Gastrocnemius medialis (tissue), 4 donors: ENCODE data around the gene HDAC4. TPM values are rescaled to one million over a fixed set of nuclear protein-coding genes. Genes with fewer than 3 reads are reported as not detected.

Experiments used
- ATAC-seq, 2 donors: fragments of 150-250 bp; one replicate each; pipeline ENCODE4 v1.9.1; 2016
- DNase-seq, 2 donors: peaks; one replicate each; pipeline ENCODE4 v3.0.0-alpha.2; 2019
- H3K27ac ChIP-seq, 4 donors: fragments of 200-600 bp; sonication (generic); 1 replicate in 1 of 4; 2 replicates in 3 of 4; pipeline ENCODE4 v1.5.1; 2016 to 2018; ENCODE audit warnings: mild to moderate bottlenecking in 2 of 4, moderate library complexity in 1 of 4
- H3K27me3 ChIP-seq, 3 donors: fragments of 200-600 bp; sonication (generic) in 2 of 3; 1 replicate in 1 of 3; 2 replicates in 2 of 3; pipeline versions ENCODE4 v1.5.1 to v1.6.0; 2016 to 2019; ENCODE audit warnings: mild to moderate bottlenecking in 1 of 3, moderate library complexity in 1 of 3
- H3K36me3 ChIP-seq, 2 donors: fragments of 200-600 bp; sonication (generic) in 1 of 2; one replicate each; pipeline ENCODE4 v1.5.1; 2017 to 2018
- H3K4me1 ChIP-seq, 2 donors: fragments of 200-600 bp; sonication (generic) in 1 of 2; one replicate each; pipeline ENCODE4 v1.5.1; 2016 to 2017; ENCODE audit warnings: mild to moderate bottlenecking in 2 of 2
- H3K4me3 ChIP-seq, 4 donors: fragments of 200-600 bp; sonication (generic) in 3 of 4; 1 replicate in 1 of 4; 2 replicates in 3 of 4; pipeline ENCODE4 v1.5.1; 2016 to 2019; ENCODE audit warnings: mild to moderate bottlenecking in 2 of 4
- H3K9me3 ChIP-seq, 3 donors: fragments of 200-600 bp; sonication (generic) in 2 of 3; 1 replicate in 1 of 3; 2 replicates in 2 of 3; pipeline ENCODE4 v1.5.1; 2016 to 2019
- CTCF ChIP-seq, 5 experiments: fragments of 450-650 bp in 3 of 5; fragments of 200-600 bp in 2 of 5; sonication (generic) in 2 of 5; IDR thresholded peaks in 4 of 5; conservative IDR thresholded peaks in 1 of 5; 1 replicate in 4 of 5; 2 replicates in 1 of 5; pipeline ENCODE4 v1.5.1; 2016 to 2019; ENCODE audit warnings: antibody characterized with exemption in 5 of 5, mild to moderate bottlenecking in 3 of 5, moderate library complexity in 3 of 5
- POLR2A ChIP-seq, 2 donors: fragments of 450-650 bp; IDR thresholded peaks; one replicate each; pipeline ENCODE4 v1.6.1; 2017; ENCODE audit warnings: antibody characterized with exemption in 2 of 2, mild to moderate bottlenecking in 2 of 2, moderate library complexity in 2 of 2
- in situ Hi-C, 4 donors: fragments of 200-750 bp; cut with MboI; loops; one replicate each; pipeline versions ENCODE4 v1.15.0 to v1.8.0; 2017; ENCODE audit warnings: low sequenced_read_pairs in 4 of 4
- intact Hi-C: fragments of 100-400 bp; cut with DNase I; formaldehyde crosslinking; loops from one replicate; pipeline ENCODE4 v1.15.1; 2023; ENCODE audit warnings: low total_unique reads
- total RNA-seq, 4 donors: library from RNA; depleted of rRNA; stranded (reverse); fragments of >200 nt; gene quantifications; one replicate each; pipeline versions ENCODE4 v1.1.0 to v1.2.3, GENCODE V29; 2016

The HDAC4 gene
- total RNA-seq, 4 donors from 2014 or later, result 23.6 to 257 (median 119) TPM

GRCh38 chr2:239197146-239197545 is 203.7 kb downstream of the HDAC4 start:
- H3K9me3 ChIP-seq, result no peaks in the 10 kb centered on the region
- H3K27me3 ChIP-seq, result no peaks in the 10 kb centered on the region
- intact Hi-C loops, result no loop called here
- in situ Hi-C loops, result no loop called here
- H3K36me3 ChIP-seq, result peaks cover 0 to 9% of the 10 kb centered on the region in 2 donors
- no peak for DNase-seq
- ATAC-seq, result no peak
- TF ChIP-seq CTCF (IDR thresholded peaks at IDR 0.05 in 4 of 5, conservative IDR thresholded peaks at IDR 0.05 in 1 of 5), result no peak
- TF ChIP-seq POLR2A (IDR thresholded peaks at IDR 0.05), result no peak
- no peak overlapping the region for H3K4me3 ChIP-seq
- H3K27ac ChIP-seq, result peak overlapping the region; percentile 56 to 89 (median 85)
- peaks cover 55 to 64% of the 10 kb centered on the region in 2 donors for H3K4me1 ChIP-seq

GRCh38 chr2:239196474-239197021 is 204.3 kb downstream of the HDAC4 start:
- H3K4me3 ChIP-seq, result no peak overlapping the region
- H3K9me3 ChIP-seq, result no peaks in the 10 kb centered on the region
- in situ Hi-C loops (no loop called here), intact Hi-C loops (no loop called here)
- no peak for DNase-seq
- peaks cover 0 to 9% of the 10 kb centered on the region in 2 donors for H3K36me3 ChIP-seq
- peak overlapping the region; percentile 15 to 89 (median 72) for H3K27ac ChIP-seq
- no peaks in the 10 kb centered on the region for H3K27me3 ChIP-seq
- no peak for ATAC-seq
- no peak for TF ChIP-seq CTCF (IDR thresholded peaks at IDR 0.05 in 4 of 5, conservative IDR thresholded peaks at IDR 0.05 in 1 of 5)
- H3K4me1 ChIP-seq, result peaks cover 52 to 64% of the 10 kb centered on the region in 2 donors

- H3K4me1 ChIP-seq, result peaks cover 47 to 59% of the 10 kb centered on the region in 2 donors
- peaks cover 0 to 9% of the 10 kb centered on the region in 2 donors for H3K36me3 ChIP-seq
- peak overlapping the region; percentile 44 to 89 (median 72) for H3K27ac ChIP-seq
- H3K27me3 ChIP-seq, result no peaks in the 10 kb centered on the region
- intact Hi-C loops (no loop called here), in situ Hi-C loops (no loop called here)
- no peak for TF ChIP-seq CTCF (IDR thresholded peaks at IDR 0.05 in 4 of 5, conservative IDR thresholded peaks at IDR 0.05 in 1 of 5)
- TF ChIP-seq POLR2A (IDR thresholded peaks at IDR 0.05), result no peak
- no peak overlapping the region for H3K4me3 ChIP-seq
- ATAC-seq, result no peak
- DNase-seq, result no peak
- no peaks in the 10 kb centered on the region for H3K9me3 ChIP-seq
These were observed 204.8 kb downstream of the HDAC4 start for GRCh38 chr2:239195992-239196391.

GRCh38 chr2:239195318-239195871 is 205.4 kb downstream of the HDAC4 start:
- Histone ChIP-seq H3K27me3 (no peaks in the 10 kb centered on the region), H3K36me3 (peaks cover 0 to 9% of the 10 kb centered on the region in 2 donors), H3K9me3 (no peaks in the 10 kb centered on the region), H3K27ac (peak overlapping the region; percentile 44 to 88 (median 62)), H3K4me1 (peaks cover 41 to 54% of the 10 kb centered on the region in 2 donors), H3K4me3 (no peak overlapping the region)
- intact Hi-C loops (no loop called here), in situ Hi-C loops (no loop called here)
- ATAC-seq, result no peak
- TF ChIP-seq CTCF (IDR thresholded peaks at IDR 0.05 in 4 of 5, conservative IDR thresholded peaks at IDR 0.05 in 1 of 5) (no peak), POLR2A (IDR thresholded peaks at IDR 0.05) (no peak)
- no peak for DNase-seq
